DMS153 treated with DMSO at 0.1 percent for 48 hours (cell line): ENCODE data around the gene FAM117B.
"Not testable (repeated sequence)": the region's sequence is repeated elsewhere in the genome, so short reads cannot be mapped to it uniquely, and the experiment has no call there.

ENCODE experiments used
- DNase-seq: peaks from one replicate; lab custom pipeline; 2025; ENCODE audit not compliant: unreplicated experiment; lab: John Stamatoyannopoulos, UW

The FAM117B gene

DNA sequence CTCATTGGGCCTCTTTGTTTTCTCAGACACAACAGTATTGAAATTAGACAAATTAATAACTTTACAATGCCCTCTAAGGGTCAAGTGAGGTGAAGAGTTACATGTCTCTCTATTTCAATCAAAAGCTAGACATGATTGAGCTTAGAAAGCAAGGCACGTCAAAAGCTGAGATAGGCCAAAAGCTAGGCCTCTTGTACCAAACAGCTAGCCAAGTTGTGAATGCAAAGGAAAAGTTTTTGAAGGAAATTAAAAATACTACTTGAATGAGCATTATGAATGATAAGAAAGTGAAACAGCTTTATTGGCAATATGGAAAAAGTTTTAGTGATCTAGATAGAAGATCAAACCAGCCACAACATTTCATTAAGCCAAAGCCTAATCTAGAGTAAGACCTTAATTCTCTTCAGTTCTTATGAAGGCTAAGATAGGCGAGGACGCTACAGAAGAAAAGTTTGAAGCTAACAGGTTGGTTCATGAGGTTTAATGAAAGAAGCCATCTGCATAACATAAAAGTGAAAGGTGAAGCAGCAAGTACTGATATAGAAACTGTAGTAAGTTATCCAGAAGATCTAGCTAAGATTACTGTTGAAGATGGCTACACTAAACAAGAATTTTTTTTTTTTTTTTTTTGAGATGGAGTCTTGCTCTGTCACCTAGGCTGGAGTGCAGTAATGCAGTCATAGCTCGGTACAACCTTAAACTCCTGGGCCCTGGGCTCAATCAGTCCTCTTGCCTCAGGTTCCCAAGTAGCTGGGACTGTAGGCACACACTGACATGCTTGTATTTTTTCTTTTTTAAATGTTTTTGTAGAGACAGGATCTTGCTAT lies 65.5 kb downstream of the FAM117B start:
- DNase-seq: no peak

DNA sequence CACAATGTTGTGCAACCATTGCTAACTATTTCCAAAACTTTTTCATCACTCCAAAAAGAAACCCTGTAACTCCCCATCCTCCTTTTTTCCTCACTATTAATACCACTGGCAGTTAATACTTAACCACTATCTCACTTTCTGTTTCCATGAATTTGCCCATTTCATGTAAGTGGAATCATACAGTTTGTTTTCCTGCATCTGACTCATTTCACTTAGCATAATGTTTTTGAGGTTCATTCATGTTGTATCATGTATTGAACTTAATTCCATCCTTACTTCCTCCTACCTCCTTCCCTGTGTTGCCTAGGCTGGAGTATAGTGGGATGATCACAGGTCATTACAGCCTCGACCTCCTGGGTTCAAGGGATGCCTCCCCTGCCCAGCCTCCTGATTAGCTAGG lies 68.3 kb downstream of the FAM117B start:
- no peak for DNase-seq

- no peak for DNase-seq
These were observed 69.5 kb downstream of the FAM117B start for GRCh38 chr2:202704248-202704647.

- no peak for DNase-seq
These were observed 70.8 kb downstream of the FAM117B start for GRCh38 chr2:202705446-202706020.

GRCh38 chr2:202714971-202715935 lies 80.5 kb downstream of the FAM117B start:
- DNase-seq: not testable (repeated sequence)

DNA sequence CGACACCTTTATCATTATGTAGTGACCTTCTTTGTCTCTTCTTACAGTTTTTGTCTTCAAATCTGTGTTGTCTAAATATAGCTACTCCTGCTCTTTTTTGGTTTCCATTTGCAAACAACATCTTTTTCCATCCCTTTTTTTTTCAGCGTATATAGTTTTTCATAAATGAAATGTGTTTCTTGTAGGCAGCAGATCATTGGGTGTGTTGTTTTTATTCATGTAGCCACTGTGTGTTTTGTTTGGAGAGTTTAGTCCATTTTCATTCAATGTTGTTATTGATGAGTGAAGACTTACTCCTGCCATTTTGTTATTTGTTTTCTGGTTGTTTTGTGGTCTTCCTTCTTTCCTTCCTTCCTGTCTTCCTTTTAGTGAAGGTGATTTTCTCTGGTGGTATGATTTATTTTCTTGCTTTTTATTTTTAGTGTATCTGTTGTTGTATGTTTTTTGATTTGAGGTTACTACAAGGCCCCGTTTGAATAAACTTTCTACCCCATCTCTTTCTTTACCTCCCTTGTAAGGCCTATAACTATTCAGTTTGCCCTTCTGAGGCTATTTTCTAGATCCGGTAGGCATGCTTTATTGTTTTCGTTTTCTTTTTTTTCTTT lies 81.4 kb downstream of the FAM117B start:
- no peak for DNase-seq

GRCh38 chr2:202716953-202717597 lies 82.3 kb downstream of the FAM117B start:
- no peak for DNase-seq

GRCh38 chr2:202717598-202718310 lies 83.0 kb downstream of the FAM117B start:
- no peak for DNase-seq

DNA sequence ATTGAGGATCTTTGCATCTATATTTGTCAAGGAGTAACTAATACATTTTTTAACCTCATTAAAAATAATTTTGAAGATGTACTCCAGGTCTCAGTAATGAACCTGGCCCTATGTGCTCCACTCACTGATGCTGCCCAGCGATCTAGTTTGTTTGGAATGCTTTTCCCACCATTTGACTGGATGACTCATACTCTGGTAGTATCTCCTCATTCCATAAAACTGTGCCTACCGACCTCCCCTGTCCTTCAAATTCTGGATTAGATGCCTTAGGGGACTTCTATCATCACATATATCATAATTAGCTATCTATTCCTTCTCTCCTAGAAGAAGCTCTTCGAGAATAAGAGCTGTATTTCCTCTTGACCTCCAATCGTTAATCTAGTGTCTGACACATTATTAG lies 83.8 kb downstream of the FAM117B start:
- no peak for DNase-seq

- DNase-seq: no peak
These were observed 85.5 kb downstream of the FAM117B start for GRCh38 chr2:202720226-202720625.

DNA sequence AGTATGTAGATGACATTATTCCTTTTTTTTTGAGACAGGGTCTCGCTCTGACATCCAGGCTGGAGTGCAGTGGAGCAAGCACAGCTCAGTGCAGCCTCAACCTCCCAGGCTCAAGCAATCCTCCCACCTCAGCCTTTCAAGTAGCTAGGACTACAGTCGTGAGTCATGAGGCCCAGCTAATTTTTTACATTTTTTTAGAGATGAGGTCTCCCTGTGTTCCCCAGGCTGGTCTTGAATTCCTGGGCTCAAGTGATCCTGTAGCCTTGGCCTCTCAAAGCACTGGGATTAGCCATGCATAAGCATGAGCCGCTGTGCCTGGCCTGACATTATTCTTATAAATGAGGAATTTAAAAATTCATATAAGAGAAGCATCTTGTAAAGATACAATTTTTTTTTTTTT lies 86.9 kb downstream of the FAM117B start:
- no peak for DNase-seq

- no peak for DNase-seq
These were observed 89.0 kb downstream of the FAM117B start for GRCh38 chr2:202723746-202724145.

DNA sequence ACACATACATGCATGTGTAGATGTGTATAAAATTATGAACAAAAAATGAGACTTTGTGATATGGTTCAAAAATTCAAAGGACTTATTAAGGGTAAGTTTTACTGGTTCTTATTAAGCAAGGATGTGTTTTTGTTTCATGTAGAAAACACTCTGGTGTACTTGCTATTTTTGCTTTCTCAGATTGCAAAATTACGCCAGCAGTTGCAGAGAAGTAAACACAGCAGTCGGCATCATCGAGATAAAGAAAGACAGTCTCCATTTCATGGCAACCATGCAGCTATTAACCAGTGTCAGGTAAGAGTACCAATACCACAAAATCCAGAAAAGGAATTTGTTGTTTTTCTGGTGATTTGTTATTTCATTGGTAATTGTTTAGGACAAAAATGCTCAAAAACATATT lies 91.3 kb downstream of the FAM117B start:
- DNase-seq: no peak

GRCh38 chr2:202736826-202737225 lies 102.1 kb downstream of the FAM117B start:
- no peak for DNase-seq

DNA sequence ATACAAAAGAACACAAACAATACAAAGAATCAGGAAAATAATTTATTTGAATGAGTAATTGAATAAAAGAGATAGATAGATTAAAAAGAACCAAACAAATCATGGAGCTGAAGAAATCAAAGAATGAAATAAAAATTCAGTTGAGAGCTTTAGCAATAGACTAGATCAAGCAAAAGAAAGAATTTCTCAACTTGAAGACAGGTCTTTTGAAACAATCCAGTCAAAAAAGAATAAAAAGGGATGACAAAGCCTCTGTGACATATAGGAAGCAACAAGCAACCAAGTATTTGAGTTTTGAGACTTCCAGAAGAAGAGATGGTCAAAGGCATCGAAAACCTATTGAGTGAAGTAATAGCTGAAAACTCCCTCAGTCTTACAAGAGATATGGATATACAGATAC lies 108.8 kb downstream of the FAM117B start:
- no peak for DNase-seq

DNA sequence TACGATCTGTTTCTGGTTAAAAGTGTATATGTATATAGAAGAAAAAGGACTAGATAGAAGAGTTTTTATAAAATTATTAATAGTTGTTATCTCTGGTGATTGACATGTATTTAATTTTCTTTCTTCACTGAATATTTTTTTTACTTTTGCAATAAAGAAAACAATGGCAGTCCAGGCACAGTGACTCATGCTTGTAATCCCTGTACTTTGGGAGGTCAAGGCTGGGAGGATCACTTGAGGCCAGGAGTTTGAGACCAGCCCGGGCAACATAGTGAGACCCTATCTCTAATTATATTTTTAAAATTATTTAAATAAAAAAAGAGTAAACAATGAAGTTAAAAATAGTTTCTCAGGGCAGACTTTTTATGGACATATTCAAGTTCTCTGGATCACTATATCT lies 114.7 kb downstream of the FAM117B start:
- no peak for DNase-seq

DNA sequence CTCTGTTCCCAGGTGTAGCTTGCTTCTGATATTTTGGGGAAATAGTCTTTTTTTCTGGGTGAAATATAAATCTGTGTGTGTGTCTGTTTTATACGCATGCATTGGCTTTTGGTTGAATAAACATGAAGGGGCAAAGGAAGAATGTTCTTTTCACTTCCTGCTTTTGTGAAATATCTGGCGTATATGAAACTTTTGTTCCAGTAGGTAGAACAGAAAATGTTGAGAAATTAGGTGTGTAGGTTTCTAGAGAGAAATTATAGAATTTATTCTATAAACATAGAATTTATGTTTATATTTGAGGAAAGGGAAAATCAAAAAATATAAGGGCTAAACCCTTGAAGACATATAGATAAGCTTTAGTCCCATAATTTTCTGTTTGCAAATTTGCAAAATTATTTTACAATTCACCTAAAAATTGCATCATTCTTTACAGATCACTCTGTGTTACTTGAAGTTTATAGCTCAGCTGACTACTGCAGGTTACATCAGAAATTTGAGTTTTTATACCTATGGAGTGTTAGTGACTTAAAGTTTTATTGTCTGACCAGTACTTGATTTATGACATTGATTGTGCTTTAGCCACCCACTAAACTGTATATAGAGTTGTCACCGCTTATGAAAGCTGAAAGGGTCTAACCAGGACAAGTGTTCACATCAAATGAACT lies 116.1 kb downstream of the FAM117B start:
- no peak for DNase-seq

DNA sequence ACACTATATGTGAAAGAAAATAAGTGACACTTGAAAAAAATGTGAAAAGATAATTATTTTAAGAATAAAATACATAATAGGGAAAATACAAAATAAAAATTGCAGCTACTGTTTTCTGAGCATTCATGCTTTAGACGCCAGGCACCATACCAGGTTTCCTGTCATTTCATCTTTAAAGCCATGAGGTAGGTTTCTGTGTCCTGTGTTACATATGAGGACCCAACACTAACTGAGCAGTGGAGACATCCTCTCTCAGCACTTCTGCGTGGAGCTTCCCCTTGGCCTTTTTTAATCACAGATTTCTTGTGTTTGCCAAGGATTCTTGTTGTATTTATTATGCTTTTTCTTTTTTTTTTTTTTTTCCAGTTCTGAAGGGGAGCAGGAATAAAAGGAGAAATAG lies 117.3 kb downstream of the FAM117B start:
- DNase-seq: no peak

DNA sequence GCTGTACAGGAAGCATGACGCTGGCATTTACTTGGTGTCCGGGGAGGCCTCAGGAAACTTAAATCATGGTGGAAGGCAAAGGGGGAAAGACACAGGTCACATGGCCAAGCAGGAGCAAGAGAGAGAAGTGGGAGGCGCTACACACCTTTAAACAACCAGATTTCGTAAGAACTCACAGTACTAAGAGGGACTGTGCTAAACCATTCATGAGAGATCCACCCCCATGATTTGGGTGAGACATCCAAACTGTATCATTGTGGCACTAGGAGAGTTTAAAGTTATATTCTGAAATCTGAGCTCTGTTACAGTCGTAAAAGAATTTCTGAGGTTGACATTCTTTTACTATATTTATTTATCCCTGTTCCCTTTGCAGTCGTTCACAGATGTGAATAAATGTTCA lies 120.2 kb downstream of the FAM117B start:
- DNase-seq: no peak

DNA sequence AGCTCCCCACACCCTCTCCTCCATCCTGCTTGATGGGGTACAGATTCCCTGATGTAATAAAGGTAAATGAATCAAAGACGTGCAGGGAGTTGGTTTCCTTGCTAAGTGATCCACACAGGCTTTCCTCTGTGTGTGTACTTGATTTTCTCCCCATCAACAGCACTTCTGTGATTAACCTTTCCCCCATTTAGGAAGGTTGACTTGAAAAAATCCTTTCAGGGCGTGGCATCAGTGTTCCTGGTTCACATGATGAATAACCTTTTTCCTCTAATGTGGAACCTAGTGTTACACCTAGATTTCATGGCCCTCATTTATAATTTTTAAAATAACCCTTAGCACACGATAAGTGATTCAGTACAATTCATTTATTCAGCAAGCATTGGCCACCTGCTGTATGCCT lies 121.8 kb downstream of the FAM117B start:
- no peak for DNase-seq
